SK-N-SH treated with all-trans-retinoic acid at 6 μM for 48 hours (cell line): ENCODE data around the gene CNNM2.
A peak's percentile ranks its signal among the peaks of the same experiment; 100 is the strongest.

Experiments
- ATAC-seq: fragments of 200-7000 bp; cut with Tn5 transposase; 3 replicates; pipeline ENCODE4 v1.9.1; 2020; ENCODE audit warnings: mild to moderate bottlenecking, moderate library complexity
- ARNTL ChIP-seq: fragments of 450-650 bp; formaldehyde crosslinking; IDR thresholded peaks from 2 replicates; pipeline ENCODE4 v1.5.0; 2020; ENCODE audit warnings: low read depth, mild to moderate bottlenecking, moderate library complexity, borderline replicate concordance
- BACH2 ChIP-seq: fragments of 250-450 bp; sonication (Bioruptor Pico); IDR thresholded peaks from 2 replicates; pipeline ENCODE4 v1.9.0; 2021; ENCODE audit warnings: mild to moderate bottlenecking, borderline replicate concordance
- CSDC2 ChIP-seq: fragments of 250-450 bp; sonication (Bioruptor Pico); IDR thresholded peaks from 2 replicates; pipeline ENCODE4 v1.5.0; 2020; ENCODE audit warnings: mild to moderate bottlenecking, moderate library complexity
- GLIS3 ChIP-seq: fragments of 250-450 bp; sonication (Bioruptor Pico); IDR thresholded peaks from 2 replicates; pipeline ENCODE4 v1.5.0; 2020; ENCODE audit warnings: mild to moderate bottlenecking, moderate library complexity
- ISL1 ChIP-seq: fragments of 250-450 bp; sonication (Bioruptor Pico); IDR thresholded peaks from 2 replicates; pipeline ENCODE4 v2.1.2; 2022; ENCODE audit warnings: mild to moderate bottlenecking, moderate library complexity
- OSR1 ChIP-seq: fragments of 250-450 bp; sonication (Bioruptor Pico); IDR thresholded peaks from 2 replicates; pipeline ENCODE4 v1.8.0; 2022; ENCODE audit warnings: moderate library complexity, mild to moderate bottlenecking, inconsistent platforms
- SNAI2 ChIP-seq: fragments of 250-450 bp; sonication (Bioruptor Pico); IDR thresholded peaks from 2 replicates; pipeline ENCODE4 v1.5.0; 2020; ENCODE audit warnings: mild to moderate bottlenecking, moderate library complexity
- TCF4 ChIP-seq: fragments of 250-450 bp; sonication (Bioruptor Pico); IDR thresholded peaks from 2 replicates; pipeline ENCODE4 v1.8.0; 2021; ENCODE audit warnings: mild to moderate bottlenecking, moderate library complexity, borderline replicate concordance
- ZC3H10 ChIP-seq: fragments of 250-450 bp; sonication (Bioruptor Pico); IDR thresholded peaks from 2 replicates; pipeline ENCODE4 v1.5.1; 2021; ENCODE audit warnings: mild to moderate bottlenecking, moderate library complexity
- ZFP3 ChIP-seq: fragments of 250-450 bp; sonication (Bioruptor Pico); IDR thresholded peaks from 2 replicates; pipeline ENCODE4 v1.5.0; 2020; ENCODE audit warnings: mild to moderate bottlenecking, moderate library complexity
- ZFP30 ChIP-seq: fragments of 450-650 bp; formaldehyde crosslinking; IDR thresholded peaks from 2 replicates; pipeline ENCODE4 v1.5.0; 2022; ENCODE audit warnings: mild to moderate bottlenecking, moderate library complexity
- ZNF565 ChIP-seq: fragments of 450-650 bp; formaldehyde crosslinking; conservative IDR thresholded peaks from 2 replicates; pipeline ENCODE4 v1.5.0; 2020; ENCODE audit warnings: low read depth, mild to moderate bottlenecking, moderate library complexity
- ZNF70 ChIP-seq: fragments of 450-650 bp; formaldehyde crosslinking; IDR thresholded peaks from 2 replicates; pipeline ENCODE4 v1.5.0; 2020; ENCODE audit warnings: mild to moderate bottlenecking, moderate library complexity
- TF ChIP-seq, protein P1 (sequence below): fragments of 250-450 bp; sonication (Bioruptor Pico); IDR thresholded peaks from 2 replicates; pipeline ENCODE4 v1.5.0; 2020; ENCODE audit warnings: mild to moderate bottlenecking, moderate library complexity
- TF ChIP-seq, protein P2 (sequence below): fragments of 250-450 bp; sonication (Bioruptor Pico); IDR thresholded peaks from 2 replicates; pipeline ENCODE4 v1.8.0; 2020; ENCODE audit warnings: mild to moderate bottlenecking, moderate library complexity, borderline replicate concordance
- TF ChIP-seq, protein P3 (sequence below): fragments of 250-450 bp; sonication (Bioruptor Pico); IDR thresholded peaks from 2 replicates; pipeline ENCODE4 v1.5.1; 2021; ENCODE audit warnings: mild to moderate bottlenecking, moderate library complexity

CNNM2 gene

DNA sequence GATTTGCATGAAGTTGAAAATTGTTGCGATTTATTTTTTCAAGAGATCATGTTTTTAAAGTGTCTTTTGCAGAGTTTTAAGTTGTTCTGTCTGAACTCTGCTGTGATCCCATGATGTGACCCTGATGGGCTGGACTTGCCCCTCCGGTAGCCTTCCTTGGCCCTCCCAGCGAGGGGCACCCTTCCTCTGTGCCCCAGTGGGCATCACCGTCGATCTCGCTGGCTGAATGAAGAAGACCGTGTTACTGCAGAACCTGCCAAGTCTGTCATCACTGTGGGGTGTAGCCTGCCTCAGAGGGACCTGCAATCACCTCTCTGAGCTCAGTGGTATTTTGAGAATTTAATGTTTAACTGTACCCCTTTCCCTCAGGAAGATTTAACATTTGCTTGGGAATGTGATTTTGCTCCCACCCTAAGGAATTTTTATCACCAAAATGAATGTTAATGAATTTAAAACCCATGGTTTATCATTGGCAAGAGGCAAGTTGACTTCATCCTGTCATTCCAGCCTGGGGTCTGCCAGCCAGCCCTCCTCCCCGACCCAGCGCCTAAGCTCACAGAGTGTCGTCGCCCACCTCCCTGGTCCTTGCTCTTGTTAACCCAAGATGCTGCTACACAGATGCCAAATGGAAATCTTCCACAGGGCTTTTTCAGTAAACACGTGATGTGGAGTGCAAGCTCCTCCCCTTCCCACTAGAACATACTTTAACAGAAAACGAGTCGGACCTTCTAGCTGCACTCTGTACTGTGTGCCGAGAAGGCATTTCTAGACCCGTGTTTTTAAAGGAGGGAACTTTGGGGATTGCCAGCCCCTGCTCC lies 159.6 kb downstream of the CNNM2 start:
- no peak for ATAC-seq
- no peak for TF ChIP-seq BACH2 (CRISPR knock-in tag)
- no peak for TF ChIP-seq GLIS3
- TF ChIP-seq ZC3H10 (CRISPR knock-in tag): no peak
- TF ChIP-seq, protein P1, sequence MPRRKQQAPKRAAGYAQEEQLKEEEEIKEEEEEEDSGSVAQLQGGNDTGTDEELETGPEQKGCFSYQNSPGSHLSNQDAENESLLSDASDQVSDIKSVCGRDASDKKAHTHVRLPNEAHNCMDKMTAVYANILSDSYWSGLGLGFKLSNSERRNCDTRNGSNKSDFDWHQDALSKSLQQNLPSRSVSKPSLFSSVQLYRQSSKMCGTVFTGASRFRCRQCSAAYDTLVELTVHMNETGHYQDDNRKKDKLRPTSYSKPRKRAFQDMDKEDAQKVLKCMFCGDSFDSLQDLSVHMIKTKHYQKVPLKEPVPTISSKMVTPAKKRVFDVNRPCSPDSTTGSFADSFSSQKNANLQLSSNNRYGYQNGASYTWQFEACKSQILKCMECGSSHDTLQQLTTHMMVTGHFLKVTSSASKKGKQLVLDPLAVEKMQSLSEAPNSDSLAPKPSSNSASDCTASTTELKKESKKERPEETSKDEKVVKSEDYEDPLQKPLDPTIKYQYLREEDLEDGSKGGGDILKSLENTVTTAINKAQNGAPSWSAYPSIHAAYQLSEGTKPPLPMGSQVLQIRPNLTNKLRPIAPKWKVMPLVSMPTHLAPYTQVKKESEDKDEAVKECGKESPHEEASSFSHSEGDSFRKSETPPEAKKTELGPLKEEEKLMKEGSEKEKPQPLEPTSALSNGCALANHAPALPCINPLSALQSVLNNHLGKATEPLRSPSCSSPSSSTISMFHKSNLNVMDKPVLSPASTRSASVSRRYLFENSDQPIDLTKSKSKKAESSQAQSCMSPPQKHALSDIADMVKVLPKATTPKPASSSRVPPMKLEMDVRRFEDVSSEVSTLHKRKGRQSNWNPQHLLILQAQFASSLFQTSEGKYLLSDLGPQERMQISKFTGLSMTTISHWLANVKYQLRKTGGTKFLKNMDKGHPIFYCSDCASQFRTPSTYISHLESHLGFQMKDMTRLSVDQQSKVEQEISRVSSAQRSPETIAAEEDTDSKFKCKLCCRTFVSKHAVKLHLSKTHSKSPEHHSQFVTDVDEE (CRISPR knock-in tag): no peak
- TF ChIP-seq, protein P2, sequence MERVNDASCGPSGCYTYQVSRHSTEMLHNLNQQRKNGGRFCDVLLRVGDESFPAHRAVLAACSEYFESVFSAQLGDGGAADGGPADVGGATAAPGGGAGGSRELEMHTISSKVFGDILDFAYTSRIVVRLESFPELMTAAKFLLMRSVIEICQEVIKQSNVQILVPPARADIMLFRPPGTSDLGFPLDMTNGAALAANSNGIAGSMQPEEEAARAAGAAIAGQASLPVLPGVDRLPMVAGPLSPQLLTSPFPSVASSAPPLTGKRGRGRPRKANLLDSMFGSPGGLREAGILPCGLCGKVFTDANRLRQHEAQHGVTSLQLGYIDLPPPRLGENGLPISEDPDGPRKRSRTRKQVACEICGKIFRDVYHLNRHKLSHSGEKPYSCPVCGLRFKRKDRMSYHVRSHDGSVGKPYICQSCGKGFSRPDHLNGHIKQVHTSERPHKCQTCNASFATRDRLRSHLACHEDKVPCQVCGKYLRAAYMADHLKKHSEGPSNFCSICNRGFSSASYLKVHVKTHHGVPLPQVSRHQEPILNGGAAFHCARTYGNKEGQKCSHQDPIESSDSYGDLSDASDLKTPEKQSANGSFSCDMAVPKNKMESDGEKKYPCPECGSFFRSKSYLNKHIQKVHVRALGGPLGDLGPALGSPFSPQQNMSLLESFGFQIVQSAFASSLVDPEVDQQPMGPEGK (CRISPR knock-in tag): no peak
- no peak for TF ChIP-seq SNAI2 (CRISPR knock-in tag)

DNA sequence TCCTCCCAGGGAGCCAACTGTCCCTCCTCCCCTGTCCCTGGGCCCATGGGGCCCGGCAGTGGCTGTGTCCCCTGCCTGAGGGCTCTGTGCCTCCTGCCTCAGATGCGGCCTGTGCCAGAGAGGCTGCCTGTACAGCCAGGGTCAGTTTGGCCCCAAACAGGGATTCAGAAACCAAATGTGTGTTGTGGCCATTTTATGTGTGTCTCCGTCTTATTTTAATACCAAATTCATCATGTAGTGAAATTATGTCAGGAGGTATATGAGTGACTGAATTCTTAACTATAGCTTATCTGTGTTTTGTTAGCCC lies 160.2 kb downstream of the CNNM2 start:
- no peak for ATAC-seq
- no peak for TF ChIP-seq SNAI2 (CRISPR knock-in tag)
- no peak for TF ChIP-seq OSR1 (CRISPR knock-in tag)
- no peak for TF ChIP-seq TCF4 (CRISPR knock-in tag)
- no peak for TF ChIP-seq ZFP3 (CRISPR knock-in tag)
- no peak for TF ChIP-seq ARNTL (CRISPR knock-in tag)
- TF ChIP-seq ZNF70 (CRISPR knock-in tag): no peak

DNA sequence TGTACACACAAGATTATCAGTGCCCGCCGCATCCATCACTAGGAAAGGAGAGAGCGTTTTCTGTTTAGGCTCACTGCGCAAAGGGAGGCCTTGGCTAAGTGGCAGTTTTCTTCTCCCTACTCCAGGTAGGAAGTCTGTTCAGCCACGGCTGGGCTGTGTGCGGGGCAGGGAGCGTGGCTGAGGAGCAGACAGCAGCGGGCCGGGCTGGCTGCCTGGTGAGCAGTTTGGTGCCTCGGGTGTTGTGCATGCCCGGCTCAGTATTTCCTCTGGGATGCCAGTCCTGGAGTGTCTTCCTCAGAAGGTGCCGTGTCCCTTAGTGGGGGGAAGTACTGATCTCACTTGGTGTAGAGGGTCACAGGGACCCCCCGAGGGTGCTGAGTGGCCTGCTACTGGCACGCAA lies 160.6 kb downstream of the CNNM2 start:
- ATAC-seq: peak; percentile 5; the same call in 2 of the 3 replicates
- TF ChIP-seq ISL1 (CRISPR knock-in tag) (no peak), ZNF70 (CRISPR knock-in tag) (no peak), OSR1 (CRISPR knock-in tag) (no peak), ARNTL (CRISPR knock-in tag) (no peak), ZFP30 (no peak), ZC3H10 (CRISPR knock-in tag) (no peak), CSDC2 (no peak), GLIS3 (no peak), ZNF565 (CRISPR knock-in tag) (no peak)
- TF ChIP-seq, protein P3, sequence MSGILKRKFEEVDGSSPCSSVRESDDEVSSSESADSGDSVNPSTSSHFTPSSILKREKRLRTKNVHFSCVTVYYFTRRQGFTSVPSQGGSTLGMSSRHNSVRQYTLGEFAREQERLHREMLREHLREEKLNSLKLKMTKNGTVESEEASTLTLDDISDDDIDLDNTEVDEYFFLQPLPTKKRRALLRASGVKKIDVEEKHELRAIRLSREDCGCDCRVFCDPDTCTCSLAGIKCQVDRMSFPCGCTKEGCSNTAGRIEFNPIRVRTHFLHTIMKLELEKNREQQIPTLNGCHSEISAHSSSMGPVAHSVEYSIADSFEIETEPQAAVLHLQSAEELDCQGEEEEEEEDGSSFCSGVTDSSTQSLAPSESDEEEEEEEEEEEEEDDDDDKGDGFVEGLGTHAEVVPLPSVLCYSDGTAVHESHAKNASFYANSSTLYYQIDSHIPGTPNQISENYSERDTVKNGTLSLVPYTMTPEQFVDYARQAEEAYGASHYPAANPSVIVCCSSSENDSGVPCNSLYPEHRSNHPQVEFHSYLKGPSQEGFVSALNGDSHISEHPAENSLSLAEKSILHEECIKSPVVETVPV: no peak
- TF ChIP-seq, protein P1 (CRISPR knock-in tag): no peak
- TF ChIP-seq, protein P2 (CRISPR knock-in tag): no peak
